RPMI7951 (cell line): Measurements from ENCODE around the gene SCRN2. TPM values are rescaled to one million over a fixed set of nuclear protein-coding genes. Genes with fewer than 3 reads are reported as not detected.
A peak's percentile ranks its signal among the peaks of the same experiment; 100 is the strongest.

ENCODE experiments used
- DNase-seq: peaks from one replicate; pipeline ENCODE4 v3.0.0-alpha.2; 2012; ENCODE audit warnings: low read depth
- total RNA-seq: library from RNA; depleted of rRNA; stranded (reverse); fragments of >200 nt; shearing (Covaris generic); gene quantifications from 2 replicates; pipeline ENCODE4 v1.2.3, GENCODE V29; 2014; rRNA removed

SCRN2 gene
- total RNA-seq, 1 experiment from 2014 or later: 18.4 TPM

DNA sequence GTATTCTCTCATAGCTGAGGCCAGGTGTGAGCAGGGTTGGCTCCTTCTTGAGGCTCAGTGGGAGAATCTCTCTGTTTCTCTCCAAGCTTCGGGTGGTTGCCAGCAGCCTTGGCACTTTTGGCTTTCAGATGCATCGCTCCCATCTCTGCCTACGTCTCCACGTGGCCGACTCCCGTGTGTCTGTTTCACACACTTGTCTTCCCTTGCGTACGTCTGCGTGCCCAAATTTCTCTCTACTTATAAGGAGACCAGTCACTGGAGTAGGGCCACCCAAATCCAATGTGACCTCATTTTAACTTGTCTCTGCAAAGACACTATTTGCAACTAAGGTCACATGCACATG lies 34.2 kb downstream of the SCRN2 start:
- DNase-seq: no peak

GRCh38 chr17:47806026-47806912 lies 34.8 kb downstream of the SCRN2 start:
- DNase-seq: no peak

GRCh38 chr17:47804461-47804860 lies 36.6 kb downstream of the SCRN2 start:
- DNase-seq: no peak

GRCh38 chr17:47803751-47804150 lies 37.3 kb downstream of the SCRN2 start:
- no peak for DNase-seq

- DNase-seq: no peak
Measured at GRCh38 chr17:47803201-47803600, 37.9 kb downstream of the SCRN2 start.

- DNase-seq: peak; percentile 32
Measured at GRCh38 chr17:47802341-47803022, 38.6 kb downstream of the SCRN2 start.

GRCh38 chr17:47801906-47802305 lies 39.2 kb downstream of the SCRN2 start:
- no peak for DNase-seq

GRCh38 chr17:47801176-47801765 lies 39.8 kb downstream of the SCRN2 start:
- DNase-seq: no peak

- DNase-seq: no peak
Measured at GRCh38 chr17:47800686-47801085, 40.4 kb downstream of the SCRN2 start.

DNA sequence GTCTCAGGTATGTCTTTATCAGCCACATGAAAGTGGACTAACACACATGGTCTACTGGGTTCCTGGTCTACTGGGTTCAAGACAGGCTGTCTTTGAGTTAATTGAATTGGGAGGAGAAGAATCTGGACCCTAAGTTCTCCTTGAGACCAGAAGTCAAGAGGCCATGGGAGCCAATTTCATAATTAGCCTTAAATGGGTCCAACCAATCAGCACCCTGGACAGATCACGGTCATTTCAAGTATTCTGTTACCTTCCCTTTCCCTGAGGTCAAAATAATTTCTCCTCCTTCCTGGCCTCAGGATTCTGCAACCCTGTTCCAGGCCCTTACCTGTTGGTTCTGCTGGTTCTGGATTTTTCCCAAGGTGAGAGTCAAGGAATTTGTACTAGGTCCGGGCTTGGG lies 43.3 kb downstream of the SCRN2 start:
- peak; percentile 15 for DNase-seq

GRCh38 chr17:47792979-47793378 lies 48.1 kb downstream of the SCRN2 start:
- no peak for DNase-seq

- DNase-seq: no peak
Measured at GRCh38 chr17:47792457-47792856, 48.6 kb downstream of the SCRN2 start.

GRCh38 chr17:47791025-47791424 lies 50.0 kb downstream of the SCRN2 start:
- no peak for DNase-seq

DNA sequence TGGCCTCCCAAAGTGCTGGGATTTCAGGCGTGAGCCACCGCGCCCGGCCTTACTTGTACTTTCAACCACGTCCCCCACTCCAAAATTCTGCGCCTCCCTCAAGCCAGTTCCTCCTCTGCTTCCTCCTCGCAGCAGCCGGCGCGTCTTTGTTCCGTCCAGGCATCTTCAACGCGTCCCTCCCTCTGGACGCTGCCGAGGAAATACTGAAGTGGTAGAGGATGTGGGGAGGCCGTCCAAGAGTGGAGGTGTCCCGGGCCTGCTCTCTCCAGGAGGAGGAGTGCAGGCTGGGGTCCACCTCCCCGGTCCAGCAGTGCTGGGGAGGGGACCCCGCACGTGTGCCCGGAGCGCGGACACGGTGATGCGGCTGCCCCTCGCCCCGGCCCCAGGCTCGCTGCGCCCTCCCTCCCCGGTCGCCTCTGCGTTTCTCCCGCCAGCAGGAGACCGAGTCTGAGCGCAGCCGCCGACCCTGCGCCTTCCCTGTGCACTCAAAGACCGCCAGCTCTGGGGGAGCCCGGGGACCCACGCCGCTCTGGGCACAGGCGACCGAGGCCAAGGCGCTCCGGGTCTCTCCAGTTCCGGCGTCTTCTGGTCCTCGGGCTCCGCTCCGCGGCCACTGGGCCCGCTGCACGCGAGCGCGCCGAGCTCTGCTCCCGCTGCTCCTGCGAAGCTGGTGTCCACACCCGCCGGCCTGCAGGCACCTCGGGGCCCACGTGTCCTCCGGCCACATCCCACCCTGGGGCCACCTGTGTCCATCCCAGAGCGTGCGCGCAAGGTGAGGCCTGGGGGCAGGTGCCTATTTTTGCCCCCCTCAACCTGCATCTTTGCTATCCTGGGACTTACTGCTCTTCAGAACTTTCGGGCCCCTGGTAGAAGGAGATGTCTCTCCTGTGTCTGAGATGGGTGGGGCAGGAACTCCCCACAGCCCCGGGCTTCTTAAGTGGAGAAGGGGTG lies 51.2 kb downstream of the SCRN2 start:
- DNase-seq: peak; percentile 35

Other genes starting within 250 kb of the SCRN2 start
- gene KPNB1, start 191.4 kb downstream of the SCRN2 start, total RNA-seq: 237 and 268 TPM in 2 replicates
- 0.48 and 1.3 TPM in 2 replicates for gene TBKBP1, start 147.1 kb downstream of the SCRN2 start, total RNA-seq
- not detected in 2 replicates for gene TBX21, start 108.0 kb downstream of the SCRN2 start, total RNA-seq
- gene OSBPL7, start 19.5 kb downstream of the SCRN2 start, total RNA-seq: 2.6 and 3.4 TPM in 2 replicates
- gene MRPL10, start 9.7 kb downstream of the SCRN2 start, total RNA-seq: 30.4 and 35.8 TPM in 2 replicates
- gene LRRC46, start 9.6 kb downstream of the SCRN2 start, total RNA-seq: 0.10 TPM in 1 of 2 replicates, not detected in the other
- gene SP6, start 9.9 kb upstream of the SCRN2 start, total RNA-seq: not detected in 2 replicates
- 0.98 and 1.6 TPM in 2 replicates for gene SP2, start 55.0 kb upstream of the SCRN2 start, total RNA-seq
- 20.7 and 26.9 TPM in 2 replicates for gene PNPO, start 100.3 kb upstream of the SCRN2 start, total RNA-seq
- not detected in 2 replicates for gene PRR15L, start 116.6 kb upstream of the SCRN2 start, total RNA-seq
- gene CDK5RAP3, start 129.8 kb upstream of the SCRN2 start, total RNA-seq: 41.6 and 44.0 TPM in 2 replicates
- 40.3 and 41.7 TPM in 2 replicates for gene COPZ2, start 196.5 kb upstream of the SCRN2 start, total RNA-seq
- 28.4 and 35.2 TPM in 2 replicates for gene NFE2L1, start 207.1 kb upstream of the SCRN2 start, total RNA-seq